Measurements from ENCODE around the gene TNFRSF11A.
A peak's percentile ranks its signal among the peaks of the same experiment; 100 is the strongest.

TNFRSF11A gene

DNA sequence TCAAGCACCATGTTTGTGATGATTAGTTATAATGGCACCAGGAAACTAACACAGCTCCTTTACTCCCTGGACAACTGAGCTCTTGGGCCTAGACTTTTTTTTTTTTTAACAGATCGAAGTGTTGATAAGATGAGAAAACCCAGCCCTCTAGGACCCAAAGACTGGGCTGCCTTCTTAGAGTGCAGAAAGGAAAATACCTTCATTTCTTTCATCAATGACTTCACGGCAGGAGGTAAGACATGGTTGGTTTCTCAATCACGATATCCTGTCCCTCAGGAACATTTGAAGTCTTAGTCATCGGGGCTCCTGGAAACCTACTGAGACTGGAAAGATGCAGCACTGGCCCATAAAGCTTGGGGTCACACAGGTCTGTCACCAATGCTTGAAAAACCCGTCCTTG, 84.7 kb downstream of the TNFRSF11A start:
- no peak for DNase-seq
- TF ChIP-seq GATA1 (IDR thresholded peaks at IDR 0.05; ENCODE audit: low read depth, low read length) (no peak), POLR2A (IDR thresholded peaks at IDR 0.05; ENCODE audit: low read length) (no peak)

GRCh38 chr18:62412231-62412979, 87.3 kb downstream of the TNFRSF11A start:
- TF ChIP-seq GATA1 (IDR thresholded peaks at IDR 0.05; ENCODE audit: low read depth, low read length) (no peak), POLR2A (IDR thresholded peaks at IDR 0.05; ENCODE audit: low read length) (no peak)
- no peak for DNase-seq

DNA sequence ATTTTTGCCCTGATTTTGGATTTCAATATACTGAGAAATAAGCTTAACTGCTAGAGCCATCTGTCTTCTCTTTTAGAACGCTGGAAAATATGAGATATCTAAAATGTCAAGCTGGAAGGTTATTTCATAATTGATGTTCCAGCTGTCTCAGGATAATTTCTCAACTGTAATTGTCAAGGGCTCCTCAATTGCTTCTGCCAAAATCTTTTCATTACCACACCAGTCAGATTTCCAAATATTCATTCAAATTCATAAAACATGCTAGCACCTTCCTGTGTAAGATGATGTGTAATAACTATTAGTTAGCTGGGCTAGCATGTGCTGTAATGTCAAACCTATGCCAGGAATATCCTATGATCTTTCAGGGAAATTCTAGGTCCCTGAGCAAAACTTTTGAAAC, 88.1 kb downstream of the TNFRSF11A start:
- no peak for DNase-seq
- TF ChIP-seq POLR2A (IDR thresholded peaks at IDR 0.05; ENCODE audit: low read length): no peak
- TF ChIP-seq GATA1 (IDR thresholded peaks at IDR 0.05; ENCODE audit: low read depth, low read length): no peak

DNA sequence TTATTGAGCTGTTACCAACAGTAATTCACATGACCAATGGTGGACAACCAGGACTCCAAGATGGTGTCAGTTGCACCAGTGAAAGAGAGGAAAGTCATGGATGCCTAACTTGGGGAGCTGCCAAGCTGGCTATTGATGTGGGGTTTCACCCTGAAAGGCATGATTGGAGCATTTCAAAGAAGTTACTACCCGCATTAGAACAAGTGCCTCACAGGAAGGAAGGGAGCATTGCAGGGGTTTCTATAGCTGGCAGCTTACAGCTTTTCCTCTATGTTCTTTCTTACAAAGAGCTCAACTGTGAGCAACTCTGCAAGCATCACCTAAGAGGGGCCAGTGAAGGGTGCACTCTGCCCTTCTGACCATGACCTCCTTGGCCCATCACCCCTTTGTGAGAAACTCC, 93.1 kb downstream of the TNFRSF11A start:
- TF ChIP-seq POLR2A (IDR thresholded peaks at IDR 0.05; ENCODE audit: low read length): no peak
- no peak for TF ChIP-seq GATA1 (IDR thresholded peaks at IDR 0.05; ENCODE audit: low read depth, low read length)
- no peak for DNase-seq

DNA sequence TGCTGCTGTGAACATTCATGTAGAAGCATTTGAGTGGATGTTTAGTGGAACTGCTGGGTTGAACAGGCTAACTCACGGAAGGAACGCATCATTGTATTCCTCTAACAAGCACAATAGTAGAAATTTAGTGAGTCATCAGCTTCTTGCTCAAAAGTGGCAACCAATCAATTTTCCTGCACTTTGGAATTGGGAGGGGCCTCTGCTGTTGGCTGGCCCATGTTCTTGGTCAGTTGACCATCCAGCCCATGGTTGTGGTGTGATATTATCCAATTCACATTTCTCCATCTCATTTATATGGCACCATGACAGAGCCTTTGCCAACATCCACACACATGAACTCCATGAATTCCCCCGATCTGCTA, 95.0 kb downstream of the TNFRSF11A start:
- DNase-seq: peak; percentile 40 to 68
- TF ChIP-seq GATA1 (IDR thresholded peaks at IDR 0.05; ENCODE audit: low read depth, low read length) (no peak), POLR2A (IDR thresholded peaks at IDR 0.05; ENCODE audit: low read length) (no peak)

- peak; percentile 65 for TF ChIP-seq POLR2A (IDR thresholded peaks at IDR 0.05; ENCODE audit: low read length)
- no peak for TF ChIP-seq GATA1 (IDR thresholded peaks at IDR 0.05; ENCODE audit: low read depth, low read length)
- peak; percentile 88 to 90 for DNase-seq
These were observed 95.6 kb downstream of the TNFRSF11A start for GRCh38 chr18:62420513-62421209.

DNA sequence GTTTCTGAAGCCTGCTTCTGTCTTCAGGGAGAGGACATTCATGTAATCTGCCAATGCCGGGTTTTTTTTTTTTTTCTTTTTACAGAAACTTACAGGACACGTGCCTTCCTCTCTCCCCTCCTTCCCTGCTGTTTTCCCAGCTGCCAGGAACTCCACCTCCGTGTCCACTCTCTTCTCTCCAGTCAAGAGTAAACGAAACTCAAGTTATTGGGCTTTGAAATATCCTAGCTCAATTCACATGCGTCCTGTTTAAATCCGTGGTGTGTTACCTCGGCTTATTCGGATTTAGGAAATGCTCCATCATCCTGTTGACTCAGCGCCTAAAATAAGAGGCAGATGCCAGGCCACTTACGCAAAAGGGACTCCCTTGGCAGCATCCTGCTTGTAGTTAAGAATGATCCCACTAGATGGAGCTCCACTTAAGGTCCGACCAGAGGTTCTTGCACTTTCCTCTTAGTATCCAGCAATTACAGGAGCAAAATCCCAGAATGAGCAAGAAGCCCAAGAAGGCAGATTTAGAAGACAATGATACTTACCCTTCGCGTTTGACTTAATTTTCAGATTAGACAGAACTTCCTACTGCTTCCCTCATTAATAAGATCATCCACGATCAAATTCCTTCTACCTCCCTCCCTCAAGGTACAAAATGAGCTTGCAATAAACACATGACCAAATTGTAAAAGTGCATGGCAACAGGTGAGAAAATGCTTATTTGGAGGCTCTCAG, 100.5 kb downstream of the TNFRSF11A start:
- DNase-seq: peak; percentile 92 to 97
- no peak for TF ChIP-seq POLR2A (IDR thresholded peaks at IDR 0.05; ENCODE audit: low read length)
- TF ChIP-seq GATA1 (IDR thresholded peaks at IDR 0.05; ENCODE audit: low read depth, low read length): no peak

DNA sequence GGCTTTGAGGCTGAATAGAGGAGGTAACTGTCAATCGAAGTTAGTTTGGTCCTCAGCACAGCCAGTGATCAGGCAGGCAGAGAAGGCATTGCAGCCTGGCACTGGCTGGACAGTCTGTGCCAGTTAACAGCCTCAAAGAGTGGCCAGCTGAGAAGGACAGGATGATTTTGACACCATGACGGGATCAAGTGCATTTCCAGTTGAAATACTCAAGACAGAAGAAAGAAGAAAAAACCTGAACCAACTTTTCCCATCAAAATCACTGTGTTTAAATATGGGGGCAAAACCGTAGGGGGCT, 101.0 kb downstream of the TNFRSF11A start:
- DNase-seq: no peak
- TF ChIP-seq GATA1 (IDR thresholded peaks at IDR 0.05; ENCODE audit: low read depth, low read length): no peak
- no peak for TF ChIP-seq POLR2A (IDR thresholded peaks at IDR 0.05; ENCODE audit: low read length)

DNA sequence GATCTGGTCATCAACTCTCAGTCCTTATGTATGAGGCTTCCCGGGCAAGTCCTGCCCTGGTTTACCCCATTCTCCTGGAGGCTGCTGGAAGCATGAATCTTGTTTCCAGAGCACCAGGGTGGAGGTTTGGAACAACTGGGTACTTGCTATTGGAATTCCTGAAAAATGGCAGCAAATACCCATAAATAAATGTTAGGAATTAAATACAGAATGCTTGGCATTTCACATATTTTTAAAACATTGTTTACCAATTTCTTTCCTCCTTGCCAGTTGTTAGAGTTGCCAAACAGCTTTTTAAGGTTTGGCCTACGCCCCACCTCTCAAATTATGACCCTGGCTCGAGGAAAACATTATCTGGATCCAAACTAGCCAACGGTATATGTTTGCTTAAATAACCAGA, 107.1 kb downstream of the TNFRSF11A start:
- no peak for DNase-seq
- TF ChIP-seq POLR2A (IDR thresholded peaks at IDR 0.05; ENCODE audit: low read length): no peak
- no peak for TF ChIP-seq GATA1 (IDR thresholded peaks at IDR 0.05; ENCODE audit: low read depth, low read length)

GRCh38 chr18:62434798-62435197, 109.7 kb downstream of the TNFRSF11A start:
- TF ChIP-seq POLR2A (IDR thresholded peaks at IDR 0.05; ENCODE audit: low read length): no peak
- no peak for TF ChIP-seq GATA1 (IDR thresholded peaks at IDR 0.05; ENCODE audit: low read depth, low read length)
- no peak for DNase-seq

GRCh38 chr18:62435435-62436031, 110.4 kb downstream of the TNFRSF11A start:
- TF ChIP-seq GATA1 (IDR thresholded peaks at IDR 0.05; ENCODE audit: low read depth, low read length) (no peak), POLR2A (IDR thresholded peaks at IDR 0.05; ENCODE audit: low read length) (no peak)
- no peak for DNase-seq

DNA sequence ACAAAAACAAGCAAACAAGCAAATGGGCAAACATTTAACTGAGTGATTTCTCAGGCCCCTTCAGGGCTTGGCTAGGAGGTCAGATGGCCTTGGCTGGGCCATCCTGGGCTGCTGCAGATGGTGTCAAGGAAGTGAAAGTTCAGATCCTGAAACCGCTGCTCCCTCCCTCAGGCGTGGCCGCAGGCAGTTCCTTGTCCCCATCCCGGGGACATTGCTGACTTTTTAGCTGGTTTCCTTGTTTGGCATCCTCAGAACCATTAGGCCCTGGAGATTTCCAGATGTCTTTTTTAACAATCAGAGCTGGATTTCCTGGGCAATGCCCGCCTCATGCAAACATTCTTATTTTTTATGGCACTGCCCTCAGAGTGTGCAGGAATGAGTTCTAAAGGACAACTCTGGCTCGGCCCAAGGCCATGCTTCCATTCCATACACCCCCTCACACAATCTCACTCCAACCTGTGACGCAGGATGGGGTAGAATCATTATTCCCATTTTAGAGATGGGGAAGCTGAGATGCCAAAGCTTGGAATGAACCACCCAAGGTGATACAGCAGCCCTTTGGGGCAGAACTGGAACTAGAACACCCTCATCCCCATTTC, 111.6 kb downstream of the TNFRSF11A start:
- no peak for DNase-seq
- TF ChIP-seq POLR2A (IDR thresholded peaks at IDR 0.05; ENCODE audit: low read length): no peak
- no peak for TF ChIP-seq GATA1 (IDR thresholded peaks at IDR 0.05; ENCODE audit: low read depth, low read length)

DNA sequence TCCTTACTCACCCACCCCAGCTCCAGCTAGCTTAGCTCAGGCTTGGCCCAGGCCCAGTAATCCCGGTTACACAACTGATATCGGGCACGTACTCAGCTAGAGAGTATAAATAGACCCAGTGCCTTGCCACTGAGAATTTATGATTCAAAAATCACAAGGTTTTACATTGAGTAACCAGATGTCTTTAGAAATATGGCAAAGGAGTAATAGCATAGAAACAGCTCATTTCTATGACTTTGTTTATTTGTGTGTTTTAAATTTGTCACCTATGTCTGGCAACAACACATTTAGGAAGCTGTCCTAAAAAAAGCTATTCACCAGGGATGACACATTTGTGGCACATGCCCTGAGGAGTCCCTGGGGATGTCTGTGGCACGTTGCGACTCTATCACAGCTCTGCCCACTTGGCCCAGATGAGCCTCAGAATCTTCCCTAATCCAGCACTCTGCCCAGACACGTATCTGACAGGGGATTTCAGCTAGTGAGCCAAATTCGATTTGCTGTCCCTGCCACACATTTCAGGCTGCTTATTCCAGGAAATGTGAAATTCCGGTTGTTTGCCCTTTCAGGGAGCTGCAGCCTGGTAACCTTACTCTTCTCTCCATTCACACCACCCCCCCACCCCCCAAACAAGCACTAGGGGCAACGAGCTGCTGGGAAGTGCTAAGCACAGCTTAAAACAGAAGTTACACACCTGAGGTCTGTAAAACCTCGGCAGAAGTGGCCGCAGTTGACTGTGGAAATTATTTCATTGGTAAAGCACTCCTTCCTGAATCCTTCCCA, 112.3 kb downstream of the TNFRSF11A start:
- DNase-seq: peak in 1 of 2 experiments; percentile 40
- TF ChIP-seq POLR2A (IDR thresholded peaks at IDR 0.05; ENCODE audit: low read length) (no peak), GATA1 (IDR thresholded peaks at IDR 0.05; ENCODE audit: low read depth, low read length) (no peak)
